Myocyte (in vitro differentiated cells): Measurements from ENCODE around the gene ITLN1. TPM values are rescaled to one million over a fixed set of nuclear protein-coding genes. Genes with fewer than 3 reads are reported as not detected.
A peak's percentile ranks its signal among the peaks of the same experiment; 100 is the strongest.
"Not testable (repeated sequence)": the region's sequence is repeated elsewhere in the genome, so short reads cannot be mapped to it uniquely, and the experiment has no call there.

Source experiments
- DNase-seq: peaks from one replicate; pipeline ENCODE4 v3.0.0-alpha.2; 2012; ENCODE audit warnings: low read depth
- polyA plus RNA-seq: library from polyadenylated mRNA; unstranded; fragments of >200 nt; gene quantifications from one replicate; pipeline ENCODE4 v1.2.1, GENCODE V29; 2012; ENCODE audit warnings: missing spikeins
- total RNA-seq: library from RNA; depleted of rRNA; stranded (reverse); fragments of >200 nt; gene quantifications from 2 replicates; pipeline ENCODE4 v1.2.3, GENCODE V29; 2014

The ITLN1 gene
- total RNA-seq: not detected in 2 replicates
- not detected for polyA plus RNA-seq

DNA sequence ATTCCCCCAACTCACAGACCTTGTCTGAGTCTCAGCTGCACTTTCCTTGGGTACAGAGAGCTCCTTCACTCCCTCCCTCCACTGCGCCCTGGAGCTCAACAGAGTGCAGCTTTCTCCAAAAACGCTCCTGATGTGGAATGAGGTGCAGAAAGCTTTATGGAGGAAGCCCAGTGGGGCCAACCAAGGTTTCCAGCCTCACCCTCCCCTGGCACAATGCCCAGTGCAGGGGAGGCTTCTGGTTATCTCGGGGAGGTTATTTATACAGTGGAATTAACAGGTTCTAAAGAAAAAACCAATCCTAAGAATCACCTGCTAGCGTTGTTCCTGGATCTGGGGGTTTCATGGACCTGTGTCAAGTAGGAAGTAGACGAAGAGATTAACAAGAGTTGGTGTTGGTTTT lies at the start of gene ITLN1:
Gene ITLN1 (minus strand): TSS at position 139 of the 400 bp plus-strand sequence. CDS start 303 bp downstream, outside the sequence.
- DNase-seq: no peak

DNA sequence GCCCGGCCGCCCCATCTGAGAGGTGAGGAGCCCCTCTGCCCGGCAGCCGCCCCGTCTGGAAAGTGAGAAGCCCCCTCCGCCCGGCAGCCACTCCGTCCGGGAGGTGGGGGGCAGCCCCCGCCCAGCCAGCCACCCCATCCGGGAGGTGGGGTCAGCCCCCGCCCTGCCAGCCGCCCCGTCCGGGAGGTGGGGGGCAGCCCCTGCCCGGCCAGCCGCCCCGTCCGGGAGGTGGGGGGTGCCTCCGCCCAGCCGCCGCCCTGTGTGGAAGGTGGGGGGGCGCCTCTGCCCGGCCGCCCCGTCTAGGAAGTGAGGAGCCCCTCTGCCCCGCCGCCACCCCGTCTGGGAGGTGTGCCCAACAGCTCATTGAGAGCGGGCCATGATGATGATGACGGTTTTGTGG lies 48.3 kb upstream of the ITLN1 start:
- DNase-seq: not testable (repeated sequence)

DNA sequence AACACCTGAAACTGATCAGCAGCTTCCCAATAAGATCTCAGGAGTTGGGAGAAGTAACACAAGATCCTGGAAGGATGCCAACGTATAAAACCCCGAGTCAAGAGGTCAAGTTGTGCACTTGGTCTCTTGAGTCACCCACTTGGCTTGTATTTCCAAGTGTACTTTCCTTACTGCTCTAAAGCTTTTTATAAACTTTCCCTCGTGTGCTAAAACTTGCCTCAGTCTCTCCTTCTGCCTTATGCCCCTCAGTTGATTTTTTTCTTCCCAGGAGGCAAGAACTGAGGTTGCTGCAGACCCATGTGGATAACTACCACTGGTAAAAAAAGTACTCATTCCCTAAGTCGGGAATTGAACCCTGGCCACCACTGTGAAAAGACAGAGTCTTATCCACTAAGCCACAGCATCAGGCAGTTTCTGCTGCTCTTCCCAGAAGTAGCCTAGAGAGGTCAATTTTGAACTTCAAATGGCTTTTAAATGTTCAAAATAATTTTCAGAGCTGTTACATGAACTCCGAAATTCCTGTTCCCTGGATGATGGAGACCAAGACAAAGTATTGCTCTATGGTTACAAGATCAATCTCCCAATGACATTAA lies 40.8 kb upstream of the ITLN1 start:
- DNase-seq: peak; percentile 12

DNA sequence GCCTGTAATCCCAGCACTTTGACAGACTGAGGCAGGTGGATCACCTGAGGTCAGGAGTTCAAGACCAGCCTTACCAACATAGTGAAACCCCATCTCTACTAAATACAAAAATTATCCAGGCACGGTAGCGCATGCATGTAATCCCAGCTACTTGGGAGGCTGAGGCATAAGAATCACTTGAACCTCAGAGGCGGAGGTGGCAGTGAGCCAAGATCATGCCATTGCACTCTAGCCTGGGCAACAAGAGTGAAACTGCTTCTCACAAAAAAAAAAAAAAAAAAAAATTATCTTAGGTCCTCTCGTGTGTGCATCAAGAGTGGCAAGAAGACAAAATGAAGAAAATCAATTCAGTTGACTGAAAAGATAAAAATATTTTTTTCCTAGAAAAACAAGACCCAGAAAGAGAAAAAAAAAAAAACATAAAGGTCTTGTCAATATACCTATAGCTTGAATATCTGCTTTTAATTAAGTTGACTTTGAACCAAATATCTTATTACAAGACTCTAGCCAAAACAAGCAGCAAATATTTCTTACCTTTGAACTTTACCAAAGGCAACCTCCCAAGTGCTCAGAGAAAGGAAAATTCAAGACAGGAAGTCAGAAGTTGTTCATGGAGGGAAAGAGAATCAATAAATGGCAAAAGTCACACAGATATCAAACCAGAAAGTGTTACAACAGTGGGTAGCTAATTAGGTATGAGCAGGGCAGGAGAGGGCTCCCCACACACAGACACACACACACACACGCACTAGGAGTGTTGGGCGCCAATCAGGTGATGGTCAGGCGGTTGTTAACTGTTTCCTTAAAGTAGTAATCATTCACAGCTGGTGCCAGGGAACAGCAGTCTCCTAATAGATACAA lies 40.0 kb upstream of the ITLN1 start:
- DNase-seq: no peak

DNA sequence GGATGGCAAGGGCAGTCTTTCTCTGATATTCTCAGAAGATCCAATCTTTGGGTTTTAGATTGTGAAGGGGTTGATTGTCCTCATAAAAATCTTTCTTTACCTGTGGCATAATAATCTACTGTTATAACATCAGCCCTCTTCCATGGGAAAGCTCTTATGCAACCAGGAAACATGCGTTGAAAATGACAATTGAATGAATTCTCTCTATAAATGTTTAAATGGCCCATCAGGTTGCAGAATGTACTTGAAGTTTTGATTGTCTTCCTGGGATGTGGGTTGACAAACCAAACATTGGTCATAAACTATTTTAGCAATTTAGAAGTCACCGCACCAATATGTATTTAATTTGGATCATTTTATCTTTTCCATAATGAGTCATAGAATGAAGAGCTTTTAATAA lies 31.7 kb upstream of the ITLN1 start:
- no peak for DNase-seq

DNA sequence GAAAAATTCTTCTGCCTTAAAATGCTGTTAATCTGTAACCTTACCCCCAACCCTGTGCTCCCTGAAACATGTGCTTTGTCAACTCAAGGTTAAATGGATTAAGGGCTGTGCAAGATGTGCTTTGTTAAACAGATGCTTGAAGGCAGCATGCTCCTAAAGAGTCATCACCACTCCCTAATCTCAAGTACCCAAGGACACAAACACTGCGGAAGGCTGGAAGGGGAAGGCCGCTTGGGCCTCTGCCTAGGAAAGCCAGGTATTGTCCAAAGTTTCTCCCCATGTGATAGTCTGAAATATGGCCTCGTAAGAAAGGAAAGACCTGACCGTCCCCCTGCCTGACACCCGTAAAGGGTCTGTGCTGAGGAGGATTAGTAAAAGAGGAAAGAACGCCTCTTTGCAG lies 28.2 kb upstream of the ITLN1 start:
- not testable (repeated sequence) for DNase-seq

DNA sequence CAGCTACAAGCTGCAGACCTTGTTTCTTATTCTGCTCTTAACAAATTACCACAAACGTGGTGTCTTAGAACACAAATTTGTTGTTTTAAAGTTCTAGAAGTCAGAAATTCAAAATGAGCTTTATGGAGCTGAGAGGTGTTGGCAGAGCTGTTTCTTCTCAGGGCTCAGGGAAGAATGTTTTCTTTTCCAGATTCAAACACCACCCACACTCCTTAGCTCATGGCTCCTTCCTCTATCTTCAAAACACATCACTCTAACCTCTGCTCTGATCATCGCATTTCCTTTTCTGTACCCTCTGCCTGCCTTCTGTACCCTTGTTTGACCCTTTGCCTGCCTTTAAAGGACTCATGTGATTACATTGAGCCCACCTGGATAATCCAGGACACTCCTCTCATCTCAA lies 26.9 kb upstream of the ITLN1 start:
- DNase-seq: no peak

DNA sequence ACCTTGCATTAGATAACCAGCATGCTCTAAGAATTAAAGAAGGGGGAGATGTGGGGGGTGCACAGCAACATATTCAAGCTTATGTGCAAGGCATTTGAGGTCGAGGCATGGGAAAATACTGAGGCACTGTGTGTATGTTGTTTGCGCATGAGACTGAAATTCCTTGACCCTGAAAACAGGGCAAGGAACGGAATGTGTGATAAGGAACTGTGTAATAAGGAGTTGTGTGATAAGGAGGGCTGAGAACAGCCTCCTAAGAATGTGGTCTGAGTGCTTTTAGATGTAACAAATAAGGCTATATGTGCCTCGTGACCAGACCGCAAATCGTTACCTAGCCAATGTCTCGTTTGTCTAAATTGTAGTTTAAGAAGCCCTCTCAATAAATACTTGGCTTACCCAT lies 26.5 kb upstream of the ITLN1 start:
- DNase-seq: no peak

DNA sequence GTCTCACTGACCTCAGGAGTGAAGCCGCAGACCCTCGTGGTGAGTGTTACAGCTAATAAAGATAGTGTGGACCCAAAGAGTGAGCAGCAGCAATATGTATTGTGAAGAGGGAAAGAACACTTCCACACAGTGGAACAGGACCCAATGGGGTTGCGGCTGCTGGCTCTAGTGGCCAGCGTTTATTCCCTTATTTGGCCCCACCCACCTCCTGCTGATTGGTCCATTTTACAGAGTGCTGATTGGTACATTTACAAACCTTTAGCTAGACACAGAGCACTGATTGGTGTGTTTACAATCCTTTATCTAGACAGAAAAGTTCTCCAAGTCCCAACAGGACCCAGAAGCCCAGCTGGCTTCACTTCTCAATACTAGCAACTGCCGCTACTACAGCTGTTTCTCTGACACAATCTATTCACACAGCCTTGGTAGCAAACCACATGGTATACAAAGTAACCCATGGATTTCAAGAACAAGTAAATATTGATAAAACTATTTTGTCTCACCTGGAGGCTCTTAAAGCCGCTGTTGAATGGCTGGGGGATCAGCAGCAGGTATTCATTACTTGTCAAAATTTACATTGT lies 25.3 kb upstream of the ITLN1 start:
- no peak for DNase-seq

DNA sequence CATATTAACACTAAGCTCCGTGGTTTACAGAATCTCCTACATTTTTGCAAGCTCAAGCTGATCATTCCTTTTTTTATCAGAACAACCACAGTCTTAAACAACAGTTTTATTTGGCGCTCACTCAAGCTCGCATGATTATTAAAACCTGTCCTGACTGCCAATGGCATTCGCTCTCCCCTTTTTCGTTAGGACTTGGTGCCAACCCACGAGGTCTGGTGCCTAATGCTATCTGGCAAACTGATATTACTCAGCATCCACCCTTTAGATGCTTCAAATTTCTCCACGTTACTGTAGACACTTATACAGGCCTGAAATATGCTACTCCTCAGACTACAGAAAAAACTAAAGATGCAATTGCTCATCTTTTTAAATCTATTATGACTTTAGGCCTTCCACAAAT lies 23.0 kb upstream of the ITLN1 start:
- DNase-seq: no peak

DNA sequence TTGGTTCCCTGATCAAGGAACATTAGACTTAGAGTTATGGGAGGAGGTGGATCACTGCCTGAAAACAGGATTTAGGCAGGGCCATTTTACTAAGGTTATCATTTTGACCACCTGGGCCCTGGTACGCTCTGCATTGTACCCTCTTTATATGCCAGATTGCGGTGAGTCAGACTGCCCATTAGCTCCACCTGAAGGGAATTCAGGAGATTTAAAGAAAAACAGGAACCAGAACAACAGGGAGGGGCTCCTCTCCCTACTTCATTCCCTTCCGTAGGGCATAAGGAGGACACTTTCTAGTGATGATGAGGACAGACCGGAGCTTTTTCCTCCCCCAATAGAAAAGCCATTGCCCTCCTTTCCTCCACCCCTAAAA lies 20.6 kb upstream of the ITLN1 start:
- no peak for DNase-seq

DNA sequence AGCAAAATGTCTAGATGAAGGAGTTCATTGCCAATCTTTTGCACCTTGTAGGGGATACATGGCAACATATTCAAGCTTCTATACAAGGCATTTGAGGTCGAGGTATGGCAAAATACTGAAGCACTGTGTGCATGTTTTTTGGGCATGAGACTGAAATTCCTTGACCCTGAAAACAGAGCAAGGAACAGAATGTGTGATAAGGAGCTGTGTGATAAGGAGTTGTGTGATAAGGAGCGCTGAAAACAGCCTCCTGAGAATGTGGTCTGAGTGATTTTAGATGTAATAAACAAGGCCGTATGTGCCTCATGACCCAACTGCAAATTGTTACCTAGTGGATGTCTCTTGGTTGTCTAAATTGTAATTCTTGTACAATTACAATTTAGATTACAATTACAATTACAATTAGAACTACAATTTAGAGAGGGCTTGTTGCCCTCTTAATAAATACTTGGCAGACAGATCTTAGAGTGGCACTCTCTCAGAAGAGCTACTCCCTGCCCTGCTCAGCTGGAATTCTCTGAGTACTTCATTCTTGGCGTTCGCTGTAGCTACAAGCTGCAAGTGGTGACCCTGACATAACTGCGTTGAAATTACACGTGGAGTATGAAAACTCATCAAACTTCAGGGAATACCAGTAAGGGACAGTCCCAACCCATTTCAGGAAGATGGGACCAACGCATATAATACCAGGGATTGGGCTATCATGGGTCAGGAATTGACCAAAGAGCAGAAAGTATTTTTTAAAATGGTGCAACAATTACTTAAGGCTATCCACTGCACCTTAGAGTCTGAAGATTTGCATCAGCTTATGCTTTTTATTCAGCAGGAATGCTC lies 20.0 kb upstream of the ITLN1 start:
- no peak for DNase-seq

DNA sequence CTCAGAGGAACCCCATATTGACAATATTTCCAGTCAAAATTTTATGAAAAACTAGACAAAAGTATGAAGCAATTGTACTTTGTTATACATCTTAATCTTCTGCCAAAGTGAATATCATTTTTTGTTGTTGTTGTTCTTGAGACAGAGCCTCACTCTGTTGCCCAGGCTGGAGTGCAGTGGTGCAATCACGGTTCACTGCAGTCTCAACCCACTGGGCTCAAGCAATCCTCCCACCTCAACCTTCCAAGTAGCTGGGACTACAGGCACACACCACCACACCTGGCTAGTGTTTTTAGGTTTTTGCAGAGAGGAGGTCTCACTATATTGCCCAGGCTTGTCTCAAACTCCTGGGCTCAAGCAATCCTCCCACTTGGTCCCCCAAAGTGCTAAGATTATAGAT lies 17.3 kb upstream of the ITLN1 start:
- not testable (repeated sequence) for DNase-seq

DNA sequence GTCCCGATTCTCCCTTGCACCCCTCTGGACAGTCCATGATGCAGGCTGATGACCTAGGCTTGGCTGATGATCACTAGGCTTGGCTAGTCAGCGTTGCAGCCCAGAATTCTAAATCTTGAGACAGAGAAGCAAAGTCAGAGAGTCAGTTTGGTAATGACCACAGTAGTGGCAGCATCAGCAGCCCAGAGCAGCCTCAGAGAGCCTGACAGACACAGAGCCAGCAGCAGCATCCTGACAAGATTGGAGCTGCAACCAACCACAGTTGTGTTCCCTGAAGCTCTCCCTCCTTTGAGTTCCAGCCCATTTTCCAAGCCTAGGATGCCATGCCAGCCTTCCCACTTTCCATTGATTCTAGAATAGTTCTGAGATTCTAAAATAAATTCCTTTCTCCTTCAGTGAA lies 16.8 kb upstream of the ITLN1 start:
- no peak for DNase-seq

DNA sequence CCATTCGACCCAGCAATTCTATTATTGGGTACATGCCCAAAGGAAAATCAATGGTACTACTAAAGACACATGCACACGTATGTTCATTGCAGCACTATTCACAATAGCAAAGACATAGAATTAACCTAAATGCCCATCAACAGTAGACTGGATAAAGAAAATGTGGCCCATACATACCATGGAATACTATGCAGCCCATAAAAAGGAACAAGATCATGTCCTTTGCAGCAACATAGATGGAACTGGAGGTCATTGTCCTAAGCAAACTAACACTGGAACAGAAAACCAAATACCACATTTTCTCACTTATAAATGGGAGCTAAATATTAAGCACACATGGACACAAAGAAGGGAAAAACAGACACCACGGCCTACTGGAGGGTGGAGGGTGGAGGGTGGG lies 15.7 kb upstream of the ITLN1 start:
- not testable (repeated sequence) for DNase-seq

DNA sequence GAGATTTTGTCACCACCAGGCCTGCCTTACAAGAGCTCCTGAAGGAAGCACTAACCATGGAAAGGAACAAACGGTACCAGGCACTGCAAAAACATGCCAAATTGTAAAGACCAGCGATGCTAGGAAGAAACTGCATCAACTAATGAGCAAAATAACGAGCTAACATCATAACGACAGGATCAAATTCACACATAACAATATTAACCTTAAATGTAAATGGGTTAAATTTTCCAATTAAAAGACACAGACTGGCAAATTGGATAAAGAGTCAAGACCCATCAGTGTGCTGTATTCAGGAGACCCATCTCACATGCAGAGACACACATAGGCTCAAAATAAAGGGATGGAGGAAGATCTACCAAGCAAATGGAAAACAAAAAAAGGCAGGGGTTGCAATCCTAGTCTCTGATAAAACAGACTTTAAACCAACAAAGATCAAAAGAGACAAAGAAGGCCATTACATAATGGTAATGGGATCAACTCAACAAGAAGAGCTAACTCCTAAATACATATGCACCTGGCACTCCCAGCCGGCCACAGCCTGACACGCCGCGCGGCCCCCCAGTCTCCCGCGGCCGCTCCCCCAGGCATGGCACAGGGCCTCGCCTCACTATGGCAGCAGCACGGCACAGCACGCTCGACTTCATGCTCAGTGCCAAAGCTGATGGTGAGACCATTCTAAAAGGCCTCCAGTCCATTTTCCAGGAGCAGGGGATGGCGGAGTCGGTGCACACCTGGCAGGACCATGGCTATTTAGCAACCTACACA lies 9.6 kb upstream of the ITLN1 start:
- not testable (repeated sequence) for DNase-seq

DNA sequence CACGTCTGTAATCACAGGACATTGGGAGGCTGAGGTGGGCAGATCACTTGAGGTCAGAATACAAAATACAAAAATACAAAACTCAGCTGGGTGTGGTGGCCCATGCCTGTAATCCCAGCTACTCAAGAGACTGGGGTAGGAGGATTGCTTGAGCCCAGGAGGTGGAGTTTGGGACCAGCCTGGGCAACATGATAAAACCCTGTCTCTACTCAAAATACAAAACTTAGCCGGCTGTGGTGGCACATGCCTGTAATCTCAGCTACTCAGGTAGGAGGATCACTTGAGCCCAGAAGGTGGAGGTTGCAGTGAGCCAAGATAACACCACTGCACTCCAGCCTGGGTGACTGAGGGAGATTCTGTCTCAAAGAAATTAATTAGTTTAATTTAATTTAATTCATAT lies 6.5 kb upstream of the ITLN1 start:
- DNase-seq: no peak

DNA sequence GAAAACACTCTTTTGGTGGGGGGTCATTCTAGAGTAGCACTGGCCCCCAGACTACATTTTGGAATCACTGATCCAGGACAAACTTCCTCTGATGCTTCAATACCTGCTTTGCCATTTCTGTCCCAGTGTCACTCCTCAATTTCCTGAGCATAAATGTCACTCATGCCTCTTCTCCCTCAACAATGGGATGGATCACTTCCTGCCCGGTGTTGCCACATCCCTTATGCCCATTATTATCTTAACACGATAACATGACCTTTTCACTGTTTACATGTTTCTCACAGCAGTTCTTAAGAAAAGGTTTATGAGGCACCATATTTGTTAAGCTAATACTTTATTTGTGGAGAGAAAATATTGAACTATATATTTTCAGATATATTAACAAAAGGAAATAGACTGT lies 3.9 kb upstream of the ITLN1 start:
- DNase-seq: no peak

DNA sequence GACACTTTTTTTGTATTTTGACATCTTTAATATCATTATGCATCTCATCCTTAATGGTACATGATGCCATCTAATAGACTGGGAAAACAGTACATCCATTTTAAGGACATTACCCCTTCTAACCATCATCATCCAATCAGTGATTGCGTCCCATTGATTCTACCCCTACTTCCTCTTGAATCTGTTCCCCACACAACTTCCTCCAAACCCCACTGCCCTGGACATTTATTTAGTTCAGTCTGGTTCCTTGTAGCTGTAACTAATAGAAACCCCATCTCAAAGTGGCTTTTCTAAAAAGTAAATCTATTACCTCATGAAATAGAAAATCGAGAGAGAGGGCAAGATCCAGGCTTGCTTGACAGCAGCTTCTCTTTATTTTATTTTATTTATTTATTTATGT lies 2.1 kb upstream of the ITLN1 start:
- DNase-seq: no peak

DNA sequence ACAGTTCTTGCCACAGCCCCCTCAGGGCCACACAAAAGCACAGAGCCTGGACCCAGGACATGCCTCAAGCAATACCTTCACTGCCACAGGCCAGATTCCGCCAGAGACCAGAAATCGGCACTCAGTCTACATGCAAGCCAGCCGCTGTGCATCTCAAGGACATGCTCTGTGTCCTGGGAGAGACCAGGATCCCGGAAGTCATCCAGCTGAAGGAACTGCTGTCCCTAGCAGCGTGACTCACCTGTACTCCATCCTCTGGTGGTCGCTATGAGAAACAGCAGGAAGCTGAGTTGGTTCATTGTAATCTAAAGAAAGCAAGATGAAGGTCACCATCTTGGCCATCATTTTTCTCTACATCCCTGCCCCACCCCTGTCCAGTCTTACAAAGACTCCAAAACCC lies 401 bp downstream of the ITLN1 start:
- no peak for DNase-seq
